GM23338 (cell line): ENCODE measurements around the gene PHF10. TPM values are rescaled to one million over a fixed set of nuclear protein-coding genes. Genes with fewer than 3 reads are reported as not detected.

Experiments
- ATAC-seq: fragments of 200-7000 bp; cut with Tn5 transposase; 3 replicates; pipeline ENCODE4 v1.9.1; 2020
- DNase-seq: peaks from one replicate; pipeline ENCODE4 v3.0.0-alpha.2; 2015; ENCODE audit warnings: low spot score
- H2AFZ ChIP-seq: fragments of 200-600 bp; sonication (generic); 2 replicates; pipeline ENCODE4 v1.8.0; 2016; ENCODE audit warnings: antibody characterized with exemption, mild to moderate bottlenecking, moderate library complexity
- H3F3A ChIP-seq: fragments of 200-600 bp; sonication (generic); replicated peaks from 2 replicates; pipeline ENCODE4 v1.8.0; 2017; ENCODE audit warnings: antibody characterized with exemption, mixed run types, low read depth
- H3K27ac ChIP-seq: fragments of 200-600 bp; sonication (generic); 2 replicates; pipeline ENCODE4 v1.6.1; 2016; ENCODE audit warnings: low read depth
- H3K27me3 ChIP-seq: fragments of 200-600 bp; sonication (generic); 2 replicates; pipeline ENCODE4 v1.8.0; 2016; ENCODE audit warnings: mild to moderate bottlenecking, mixed run types, moderate library complexity; ENCODE audit not compliant: insufficient read depth
- H3K36me3 ChIP-seq: fragments of 200-600 bp; sonication (generic); 2 replicates; pipeline ENCODE4 v1.8.0; 2016; ENCODE audit warnings: mild to moderate bottlenecking; ENCODE audit not compliant: insufficient read depth
- H3K4me1 ChIP-seq: fragments of 200-600 bp; sonication (generic); 2 replicates; pipeline ENCODE4 v1.8.0; 2016; ENCODE audit warnings: mild to moderate bottlenecking, moderate library complexity; ENCODE audit not compliant: insufficient read depth
- H3K4me2 ChIP-seq: fragments of 200-600 bp; sonication (generic); 2 replicates; pipeline ENCODE4 v1.7.1; 2017; ENCODE audit warnings: mixed run types
- H3K4me3 ChIP-seq: fragments of 200-600 bp; sonication (generic); 2 replicates; pipeline ENCODE4 v1.6.1; 2016; ENCODE audit warnings: mixed run types
- H3K79me2 ChIP-seq: fragments of 200-600 bp; sonication (generic); replicated peaks from 2 replicates; pipeline ENCODE4 v1.8.0; 2017; ENCODE audit warnings: mild to moderate bottlenecking; ENCODE audit not compliant: insufficient read depth
- H3K9me2 ChIP-seq: fragments of 200-600 bp; sonication (generic); 2 replicates; pipeline ENCODE4 v1.8.0; 2017; ENCODE audit not compliant: insufficient read depth
- H4K20me1 ChIP-seq: fragments of 200-600 bp; sonication (generic); replicated peaks from 2 replicates; pipeline ENCODE4 v1.8.0; 2017; ENCODE audit warnings: mild to moderate bottlenecking; ENCODE audit not compliant: insufficient read depth
- H3K27ac Mint-ChIP-seq: 2 replicates; pipeline ENCODE4 v1.8.0; 2020; ENCODE audit warnings: inconsistent platforms, mild to moderate bottlenecking, moderate library complexity, mixed read lengths
- H3K27me3 Mint-ChIP-seq: 3 replicates; pipeline ENCODE4 v1.8.0; 2022; ENCODE audit warnings: low read depth, mild to moderate bottlenecking, moderate library complexity, mixed read lengths, inconsistent platforms; ENCODE audit not compliant: insufficient read depth, poor library complexity
- H3K36me3 Mint-ChIP-seq: 3 replicates; pipeline ENCODE4 v1.8.0; 2021; ENCODE audit warnings: low read depth, mild to moderate bottlenecking, inconsistent platforms, moderate library complexity, mixed read lengths
- H3K4me1 Mint-ChIP-seq: 3 replicates; pipeline ENCODE4 v1.8.0; 2020; ENCODE audit warnings: mild to moderate bottlenecking, inconsistent platforms, mixed read lengths
- H3K4me3 Mint-ChIP-seq: 3 replicates; pipeline ENCODE4 v1.8.0; 2021; ENCODE audit warnings: moderate library complexity, mild to moderate bottlenecking, inconsistent platforms, mixed read lengths
- H3K9me3 Mint-ChIP-seq: 3 replicates; pipeline ENCODE4 v1.8.0; 2020; ENCODE audit warnings: moderate library complexity, mild to moderate bottlenecking, inconsistent platforms, mixed read lengths
- CREB1 ChIP-seq: fragments of 250-450 bp; sonication (Bioruptor Pico); IDR thresholded peaks from 2 replicates; pipeline ENCODE4 v1.5.0; 2020; ENCODE audit warnings: low read depth, mild to moderate bottlenecking, moderate library complexity
- CTCF ChIP-seq, 2 experiments: fragments of 200-600 bp in 1 of 2; sonication (generic) in 1 of 2; conservative IDR thresholded peaks; 2 replicates each; pipeline versions ENCODE4 v1.5.1 to v1.6.1; 2016 to 2017; ENCODE audit warnings: antibody characterized with exemption in 2 of 2, low read depth in 2 of 2, mild to moderate bottlenecking in 2 of 2, moderate library complexity in 1 of 2
- ETS1 ChIP-seq: IDR thresholded peaks from 2 replicates; pipeline ENCODE4 v1.6.1; 2016; ENCODE audit warnings: antibody characterized with exemption
- EZH2 ChIP-seq: fragments of 200-600 bp; sonication (generic); IDR thresholded peaks from one replicate; pipeline ENCODE4 v1.8.0; 2017; ENCODE audit warnings: antibody characterized with exemption, mild to moderate bottlenecking, low read depth; ENCODE audit not compliant: unreplicated experiment
- EZH2phosphoT487 ChIP-seq: fragments of 200-600 bp; sonication (generic); IDR thresholded peaks from one replicate; pipeline ENCODE4 v1.8.1; 2018; ENCODE audit warnings: antibody characterized with exemption; ENCODE audit not compliant: unreplicated experiment
- JUNB ChIP-seq: IDR thresholded peaks from one replicate; pipeline ENCODE4 v1.6.1; 2016; ENCODE audit warnings: antibody characterized with exemption; ENCODE audit not compliant: unreplicated experiment
- NANOG ChIP-seq: IDR thresholded peaks from 2 replicates; pipeline ENCODE4 v1.6.1; 2016; ENCODE audit warnings: antibody characterized with exemption, borderline replicate concordance
- POLR2AphosphoS5 ChIP-seq: IDR thresholded peaks from 2 replicates; pipeline ENCODE4 v1.6.1; 2016; ENCODE audit warnings: antibody characterized with exemption, low read depth
- STAT1 ChIP-seq: IDR thresholded peaks from one replicate; pipeline ENCODE4 v1.6.1; 2016; ENCODE audit warnings: antibody characterized with exemption; ENCODE audit not compliant: unreplicated experiment
- ZNF114 ChIP-seq: fragments of 250-450 bp; sonication (Bioruptor Pico); IDR thresholded peaks from 2 replicates; pipeline ENCODE4 v1.5.0; 2020; ENCODE audit warnings: mild to moderate bottlenecking, moderate library complexity
- ZNF331 ChIP-seq: fragments of 250-450 bp; sonication (Bioruptor Pico); IDR thresholded peaks from 2 replicates; pipeline ENCODE4 v1.5.0; 2020; ENCODE audit warnings: low read depth, mild to moderate bottlenecking, moderate library complexity
- polyA plus RNA-seq: library from polyadenylated mRNA; unstranded; fragments of >200 nt; fragmentation: Nextera tagmentation; extraction: Ambion mirVana; gene quantifications from 2 replicates; pipeline ENCODE4 v1.2.1, GENCODE V29; 2016
- total RNA-seq: library from RNA; depleted of rRNA; stranded (reverse); fragments of >200 nt; shearing (Covaris generic); gene quantifications from 2 replicates; pipeline ENCODE4 v1.2.3, GENCODE V29; 2014
- TF ChIP-seq, protein P1 (sequence below): IDR thresholded peaks from one replicate; pipeline ENCODE4 v1.6.1; 2018; ENCODE audit warnings: antibody characterized with exemption; ENCODE audit not compliant: unreplicated experiment

Gene PHF10
- total and polyA plus RNA-seq, 2 experiments from 2014 or later: 16.5 to 44.7 TPM

GRCh38 chr6:169695131-169695530 lies 29.2 kb downstream of the PHF10 start (continued):
- TF ChIP-seq CTCF (conservative IDR thresholded peaks at IDR 0.05; ENCODE audit: low read depth in 2 of 2): no peak
- no peak for TF ChIP-seq POLR2AphosphoS5

DNA sequence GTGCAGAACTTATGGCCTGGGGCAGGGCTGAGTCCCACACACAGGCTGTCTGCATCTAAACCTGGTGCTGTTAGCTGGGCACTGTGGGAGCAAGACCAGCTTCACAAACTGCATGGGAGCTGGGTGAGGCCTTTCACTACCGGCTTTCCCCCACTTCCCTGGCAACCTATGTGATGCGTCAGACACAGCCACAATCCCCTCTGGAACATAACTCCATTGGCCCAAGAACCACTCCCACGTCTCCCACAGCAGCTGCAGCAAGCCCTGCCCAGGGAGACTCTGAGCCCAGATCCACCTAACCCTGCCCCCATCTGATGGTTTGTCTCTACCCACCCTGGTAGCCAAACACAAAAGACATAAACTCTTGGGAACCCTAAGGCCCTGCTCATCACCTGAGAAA lies 31.8 kb downstream of the PHF10 start:
- no peaks in the 10 kb centered on the region for H3K4me1 ChIP-seq
- H3K4me3 Mint-ChIP-seq: no peak overlapping the region
- no peaks in the 10 kb centered on the region for H3K27me3 ChIP-seq
- peaks cover 77% of the 10 kb centered on the region for H3K79me2 ChIP-seq
- no peaks in the 10 kb centered on the region for H3F3A ChIP-seq
- H3K27ac Mint-ChIP-seq: peak overlapping the region; percentile 75
- peaks cover 13% of the 10 kb centered on the region for H3K27me3 Mint-ChIP-seq
- H4K20me1 ChIP-seq: 0 out of 2 replicates have a peak, but pooled peaks cover 10% of the 10 kb centered on the region
- no peak for ATAC-seq
- no peak overlapping the region for H2AFZ ChIP-seq
- H3K27ac ChIP-seq: no peak overlapping the region
- no peak overlapping the region for H3K4me2 ChIP-seq
- peaks cover 8% of the 10 kb centered on the region for H3K36me3 ChIP-seq
- TF ChIP-seq STAT1: no peak
- TF ChIP-seq CTCF (conservative IDR thresholded peaks at IDR 0.05; ENCODE audit: low read depth in 2 of 2): no peak
- TF ChIP-seq EZH2: no peak
- no peak for TF ChIP-seq CREB1 (CRISPR knock-in tag)
- no peak for TF ChIP-seq JUNB
- TF ChIP-seq EZH2phosphoT487: no peak
- no peak for TF ChIP-seq ZNF331
- no peak for TF ChIP-seq NANOG
- no peak for TF ChIP-seq ZNF114 (CRISPR knock-in tag)
- TF ChIP-seq, protein P1, sequence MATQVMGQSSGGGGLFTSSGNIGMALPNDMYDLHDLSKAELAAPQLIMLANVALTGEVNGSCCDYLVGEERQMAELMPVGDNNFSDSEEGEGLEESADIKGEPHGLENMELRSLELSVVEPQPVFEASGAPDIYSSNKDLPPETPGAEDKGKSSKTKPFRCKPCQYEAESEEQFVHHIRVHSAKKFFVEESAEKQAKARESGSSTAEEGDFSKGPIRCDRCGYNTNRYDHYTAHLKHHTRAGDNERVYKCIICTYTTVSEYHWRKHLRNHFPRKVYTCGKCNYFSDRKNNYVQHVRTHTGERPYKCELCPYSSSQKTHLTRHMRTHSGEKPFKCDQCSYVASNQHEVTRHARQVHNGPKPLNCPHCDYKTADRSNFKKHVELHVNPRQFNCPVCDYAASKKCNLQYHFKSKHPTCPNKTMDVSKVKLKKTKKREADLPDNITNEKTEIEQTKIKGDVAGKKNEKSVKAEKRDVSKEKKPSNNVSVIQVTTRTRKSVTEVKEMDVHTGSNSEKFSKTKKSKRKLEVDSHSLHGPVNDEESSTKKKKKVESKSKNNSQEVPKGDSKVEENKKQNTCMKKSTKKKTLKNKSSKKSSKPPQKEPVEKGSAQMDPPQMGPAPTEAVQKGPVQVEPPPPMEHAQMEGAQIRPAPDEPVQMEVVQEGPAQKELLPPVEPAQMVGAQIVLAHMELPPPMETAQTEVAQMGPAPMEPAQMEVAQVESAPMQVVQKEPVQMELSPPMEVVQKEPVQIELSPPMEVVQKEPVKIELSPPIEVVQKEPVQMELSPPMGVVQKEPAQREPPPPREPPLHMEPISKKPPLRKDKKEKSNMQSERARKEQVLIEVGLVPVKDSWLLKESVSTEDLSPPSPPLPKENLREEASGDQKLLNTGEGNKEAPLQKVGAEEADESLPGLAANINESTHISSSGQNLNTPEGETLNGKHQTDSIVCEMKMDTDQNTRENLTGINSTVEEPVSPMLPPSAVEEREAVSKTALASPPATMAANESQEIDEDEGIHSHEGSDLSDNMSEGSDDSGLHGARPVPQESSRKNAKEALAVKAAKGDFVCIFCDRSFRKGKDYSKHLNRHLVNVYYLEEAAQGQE: no peak
- no peak for TF ChIP-seq ETS1
- no peak for TF ChIP-seq POLR2AphosphoS5
- 0 out of 3 replicates have a peak, but pooled peaks cover 8% of the 10 kb centered on the region for H3K9me3 Mint-ChIP-seq
- H3K9me2 ChIP-seq: no peaks in the 10 kb centered on the region
- H3K4me3 ChIP-seq: no peak overlapping the region
- no peak for DNase-seq
- peaks cover 10% of the 10 kb centered on the region; the same call in 2 of the 3 replicates for H3K4me1 Mint-ChIP-seq
- H3K36me3 Mint-ChIP-seq: peaks cover 69% of the 10 kb centered on the region
